Stimulated activated CD8-positive, alpha-beta memory T cell treated with anti-CD3 and anti-CD28 coated beads, Interleukin-15, amount 100 ng/mL, for 24 hours (primary cell): ENCODE data around the gene ADORA1.

Experiments used
- DNase-seq: peaks from one replicate; pipeline ENCODE4 v3.0.0-alpha.2; 2020; ENCODE audit warnings: low read depth

ADORA1 gene

GRCh38 chr1:203174324-203174985, 46.9 kb downstream of the ADORA1 start:
- DNase-seq = no peak

- no peak for DNase-seq
Observed at GRCh38 chr1:203175237-203175826, 47.8 kb downstream of the ADORA1 start, which contains the start of gene MYBPH. Gene MYBPH (minus strand): TSS chr1:203175826. CDS start chr1:203175755, 71 bp downstream.

- DNase-seq = no peak
Observed at GRCh38 chr1:203175827-203176241, 48.3 kb downstream of the ADORA1 start.

- DNase-seq = no peak
Observed at GRCh38 chr1:203176273-203177035, 48.9 kb downstream of the ADORA1 start.

GRCh38 chr1:203177036-203177405, 49.5 kb downstream of the ADORA1 start:
- DNase-seq = no peak

GRCh38 chr1:203177470-203178039, 50.0 kb downstream of the ADORA1 start:
- no peak for DNase-seq

- no peak for DNase-seq
Observed at GRCh38 chr1:203178083-203178482, 50.6 kb downstream of the ADORA1 start.

GRCh38 chr1:203178821-203179666, 51.5 kb downstream of the ADORA1 start:
- no peak for DNase-seq

- DNase-seq = no peak
Observed at GRCh38 chr1:203179667-203180005, 52.1 kb downstream of the ADORA1 start.

- DNase-seq = no peak
Observed at GRCh38 chr1:203180611-203181330, 53.2 kb downstream of the ADORA1 start.

- DNase-seq = no peak
Observed at GRCh38 chr1:203181586-203182386, 54.3 kb downstream of the ADORA1 start.

- DNase-seq = no peak
Observed at GRCh38 chr1:203182387-203182953, 54.9 kb downstream of the ADORA1 start.

- no peak for DNase-seq
Observed at GRCh38 chr1:203183828-203184227, 56.3 kb downstream of the ADORA1 start.

GRCh38 chr1:203184467-203184866, 56.9 kb downstream of the ADORA1 start:
- DNase-seq = no peak

- no peak for DNase-seq
Observed at GRCh38 chr1:203185061-203185461, 57.5 kb downstream of the ADORA1 start.

- no peak for DNase-seq
Observed at GRCh38 chr1:203185585-203185984, 58.1 kb downstream of the ADORA1 start.

GRCh38 chr1:203186091-203186445, 58.5 kb downstream of the ADORA1 start:
- DNase-seq = no peak

GRCh38 chr1:203186446-203187303, 59.1 kb downstream of the ADORA1 start, which contains the start of gene CHI3L1:
Gene CHI3L1 (minus strand): TSS chr1:203186704. CDS start chr1:203186623, 81 bp downstream.
- DNase-seq = no peak

GRCh38 chr1:203187304-203187685, 59.8 kb downstream of the ADORA1 start:
- DNase-seq = no peak
